WTC11 (cell line): ENCODE results near the gene SLC35A3. TPM values are rescaled to one million over a fixed set of nuclear protein-coding genes. Genes with fewer than 3 reads are reported as not detected.

Source experiments
- ATAC-seq: fragments of 200-7000 bp; cut with Tn5 transposase; 2 replicates; pipeline ENCODE4 v1.10.0; 2021; ENCODE audit warnings: mild to moderate bottlenecking, moderate library complexity
- CTCF ChIA-PET: fragments of 300-600 bp; sonication (Branson Sonifier 250); formaldehyde crosslinking; loops from one replicate; lab custom pipeline; 2021; ENCODE audit warnings: antibody characterized with exemption; lab: Charles Lee
- POLR2A ChIA-PET: fragments of 350-600 bp; sonication (Branson Sonifier 250); formaldehyde crosslinking; loops from one replicate; lab custom pipeline; 2021; ENCODE audit warnings: antibody characterized with exemption; lab: Charles Lee
- DNase-seq: peaks from one replicate; pipeline ENCODE4 v3.0.0; 2021; ENCODE audit warnings: low spot score
- H3K27ac Mint-ChIP-seq: 2 replicates; pipeline ENCODE4 v1.8.0; 2021; ENCODE audit warnings: mixed read lengths
- H3K27me3 Mint-ChIP-seq: 2 replicates; pipeline ENCODE4 v1.8.0; 2021; ENCODE audit warnings: low read depth, mild to moderate bottlenecking, moderate library complexity, mixed read lengths
- H3K36me3 Mint-ChIP-seq: 2 replicates; pipeline ENCODE4 v1.8.0; 2021; ENCODE audit warnings: mixed read lengths
- H3K4me1 Mint-ChIP-seq: 2 replicates; pipeline ENCODE4 v1.8.0; 2022; ENCODE audit warnings: mixed read lengths
- H3K4me3 Mint-ChIP-seq: 2 replicates; pipeline ENCODE4 v1.8.0; 2021; ENCODE audit warnings: mild to moderate bottlenecking, moderate library complexity, mixed read lengths
- H3K9me3 Mint-ChIP-seq: 2 replicates; pipeline ENCODE4 v1.8.0; 2021; ENCODE audit warnings: mixed read lengths
- AFF4 ChIP-seq: sonication (generic); formaldehyde crosslinking; IDR thresholded peaks from 2 replicates; pipeline ENCODE4 v1.8.1; 2023; ENCODE audit warnings: mild to moderate bottlenecking, missing genetic modification reagents, borderline replicate concordance
- CREM ChIP-seq: sonication (generic); formaldehyde crosslinking; IDR thresholded peaks from 2 replicates; pipeline ENCODE4 v1.8.1; 2022; ENCODE audit warnings: mild to moderate bottlenecking, missing genetic modification reagents, moderate library complexity
- EMX1 ChIP-seq: fragments of 250-450 bp; sonication (Bioruptor Pico); IDR thresholded peaks from 2 replicates; pipeline ENCODE4 v1.8.0; 2021; ENCODE audit warnings: mild to moderate bottlenecking
- FOXJ3 ChIP-seq: sonication (generic); formaldehyde crosslinking; IDR thresholded peaks from 2 replicates; pipeline ENCODE4 v1.9.0; 2021; ENCODE audit warnings: missing genetic modification reagents, mild to moderate bottlenecking, borderline replicate concordance
- KAT7 ChIP-seq: sonication (generic); formaldehyde crosslinking; IDR thresholded peaks from 2 replicates; pipeline ENCODE4 v1.8.1; 2023; ENCODE audit warnings: missing genetic modification reagents, mild to moderate bottlenecking, borderline replicate concordance
- MAX ChIP-seq: sonication (generic); formaldehyde crosslinking; IDR thresholded peaks from 2 replicates; pipeline ENCODE4 v1.8.0; 2022; ENCODE audit warnings: mild to moderate bottlenecking, missing genetic modification reagents
- MXD4 ChIP-seq: fragments of 250-450 bp; sonication (Bioruptor Pico); IDR thresholded peaks from 2 replicates; pipeline ENCODE4 v1.8.0; 2021; ENCODE audit warnings: mild to moderate bottlenecking, moderate library complexity, borderline replicate concordance
- NFYB ChIP-seq: sonication (generic); formaldehyde crosslinking; conservative IDR thresholded peaks from 2 replicates; pipeline ENCODE4 v1.8.0; 2022; ENCODE audit warnings: low read depth, missing genetic modification reagents
- NR1H2 ChIP-seq: sonication (generic); formaldehyde crosslinking; IDR thresholded peaks from 2 replicates; pipeline ENCODE4 v1.9.0; 2021; ENCODE audit warnings: mild to moderate bottlenecking, moderate library complexity, missing genetic modification reagents
- SMAD4 ChIP-seq: sonication (generic); formaldehyde crosslinking; IDR thresholded peaks from 2 replicates; pipeline ENCODE4 v1.8.0; 2022; ENCODE audit warnings: mild to moderate bottlenecking, missing genetic modification reagents
- STAT6 ChIP-seq: sonication (generic); formaldehyde crosslinking; conservative IDR thresholded peaks from 2 replicates; pipeline ENCODE4 v1.8.1; 2023; ENCODE audit warnings: mild to moderate bottlenecking, low read depth, missing genetic modification reagents, moderate library complexity
- TP53 ChIP-seq: sonication (generic); formaldehyde crosslinking; IDR thresholded peaks from 2 replicates; pipeline ENCODE4 v1.8.1; 2023; ENCODE audit warnings: mild to moderate bottlenecking, missing genetic modification reagents
- USF1 ChIP-seq: sonication (generic); formaldehyde crosslinking; IDR thresholded peaks from 2 replicates; pipeline ENCODE4 v1.8.0; 2022; ENCODE audit warnings: mild to moderate bottlenecking, missing genetic modification reagents
- ZBTB43 ChIP-seq: sonication (generic); formaldehyde crosslinking; IDR thresholded peaks from 2 replicates; pipeline ENCODE4 v1.8.1; 2023; ENCODE audit warnings: mild to moderate bottlenecking, missing genetic modification reagents
- ZMAT4 ChIP-seq: fragments of 250-450 bp; sonication (Bioruptor Pico); IDR thresholded peaks from 2 replicates; pipeline ENCODE4 v1.9.0; 2021; ENCODE audit warnings: mild to moderate bottlenecking
- ZNF263 ChIP-seq: sonication (generic); formaldehyde crosslinking; IDR thresholded peaks from 2 replicates; pipeline ENCODE4 v1.8.1; 2022; ENCODE audit warnings: low read depth, mild to moderate bottlenecking, moderate library complexity, missing genetic modification reagents
- ZNF396 ChIP-seq: fragments of 250-450 bp; sonication (Bioruptor Pico); IDR thresholded peaks from 2 replicates; pipeline ENCODE4 v1.8.0; 2021; ENCODE audit warnings: mild to moderate bottlenecking, moderate library complexity, borderline replicate concordance
- total RNA-seq: library from RNA; stranded (reverse); gene quantifications from 3 replicates; pipeline ENCODE4 v1.2.3, GENCODE V29; 2021

Gene SLC35A3
- total RNA-seq, 1 experiment from 2014 or later: 14.5 TPM

GRCh38 chr1:99945174-99945573 lies 24.6 kb upstream of the SLC35A3 start:
- Mint-ChIP-seq H3K4me1 (no peaks in the 10 kb centered on the region; the same call in 1 of the 2 replicates), H3K27ac (no peak overlapping the region), H3K9me3 (no peaks in the 10 kb centered on the region), H3K4me3 (no peak overlapping the region), H3K36me3 (no peaks in the 10 kb centered on the region), H3K27me3 (no peaks in the 10 kb centered on the region)
- no peak for TF ChIP-seq STAT6 (CRISPR knock-in tag)
- no peak for TF ChIP-seq ZMAT4 (CRISPR knock-in tag)
- TF ChIP-seq TP53: no peak
- TF ChIP-seq KAT7 (CRISPR knock-in tag): no peak
- TF ChIP-seq ZNF396 (CRISPR knock-in tag): no peak
- no peak for TF ChIP-seq EMX1
- TF ChIP-seq NFYB (CRISPR knock-in tag): no peak
- TF ChIP-seq ZNF263 (CRISPR knock-in tag): no peak
- TF ChIP-seq ZBTB43 (CRISPR knock-in tag): no peak
- no peak for TF ChIP-seq MXD4 (CRISPR knock-in tag)
- ATAC-seq (no peak), DNase-seq (no peak)
- ChIA-PET CTCF (no interaction called here), POLR2A (no interaction called here)

GRCh38 chr1:99950486-99950885 lies 19.3 kb upstream of the SLC35A3 start:
- ChIA-PET POLR2A (no interaction called here), CTCF (no interaction called here)
- no peak overlapping the region for H3K4me3 Mint-ChIP-seq
- ATAC-seq (no peak), DNase-seq (no peak)
- H3K27ac Mint-ChIP-seq: no peak overlapping the region
- H3K9me3 Mint-ChIP-seq: peaks cover 2% of the 10 kb centered on the region; the same call in 1 of the 2 replicates
- no peaks in the 10 kb centered on the region for H3K36me3 Mint-ChIP-seq
- TF ChIP-seq STAT6 (CRISPR knock-in tag) (no peak), SMAD4 (CRISPR knock-in tag) (no peak), CREM (CRISPR knock-in tag) (no peak), FOXJ3 (no peak), AFF4 (CRISPR knock-in tag) (no peak), NR1H2 (no peak), MAX (CRISPR knock-in tag) (no peak), EMX1 (no peak), USF1 (no peak)
- 0 out of 2 replicates have a peak, but pooled peaks cover 4% of the 10 kb centered on the region for H3K4me1 Mint-ChIP-seq
- no peaks in the 10 kb centered on the region for H3K27me3 Mint-ChIP-seq
